Inflammatory macrophage treated with lipopolysaccharide for 1 hour (primary cell): ENCODE data around the gene SLC38A4.

ENCODE experiments used
- DNase-seq, 2 donors: peaks; one replicate each; pipeline ENCODE4 v3.0.0-alpha.2; 2020 to 2022

Gene SLC38A4

DNA sequence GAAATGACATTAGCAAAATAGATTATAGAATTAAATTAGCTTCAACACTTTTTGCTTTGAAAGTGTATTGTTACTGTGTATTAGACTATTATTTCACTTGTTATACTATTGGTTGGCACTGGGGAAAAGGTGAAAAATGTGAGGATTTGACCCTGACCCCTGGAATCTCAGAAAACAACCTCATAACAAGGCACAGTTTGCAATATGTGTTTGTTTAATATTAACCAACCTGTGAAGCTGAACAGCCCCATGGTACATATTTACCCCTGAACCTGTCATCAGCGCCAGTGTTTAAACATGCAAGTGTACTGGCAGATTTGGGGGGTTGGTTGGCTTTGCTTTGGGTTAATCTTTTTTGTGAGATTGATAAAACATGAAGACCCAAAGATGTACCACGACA, 11.7 kb downstream of the SLC38A4 start:
- no peak for DNase-seq

GRCh38 chr12:46811185-46811584, 14.6 kb downstream of the SLC38A4 start:
- no peak for DNase-seq

- DNase-seq = no peak
Observed at GRCh38 chr12:46808955-46809697, 16.7 kb downstream of the SLC38A4 start.

- DNase-seq = no peak
Observed at GRCh38 chr12:46808317-46808716, 17.5 kb downstream of the SLC38A4 start.

DNA sequence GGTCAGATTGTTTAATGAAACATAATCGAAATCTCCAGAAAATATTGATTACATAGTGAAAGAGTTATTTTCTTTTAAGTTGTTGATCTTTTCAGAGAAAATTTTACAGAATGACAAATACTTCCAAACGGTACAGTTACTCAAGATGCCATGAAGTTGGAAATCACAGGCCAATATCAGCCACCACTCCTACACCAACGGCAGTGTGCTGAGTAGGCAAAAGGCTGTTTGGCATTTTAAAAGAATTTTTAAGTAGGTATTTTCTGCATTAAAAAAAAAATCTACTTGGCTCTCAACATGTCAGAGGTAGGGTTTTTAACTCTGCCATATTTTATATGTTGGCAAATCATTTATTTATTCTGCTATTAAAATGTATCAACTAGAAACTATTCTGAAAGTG, 21.7 kb downstream of the SLC38A4 start:
- DNase-seq = no peak

DNA sequence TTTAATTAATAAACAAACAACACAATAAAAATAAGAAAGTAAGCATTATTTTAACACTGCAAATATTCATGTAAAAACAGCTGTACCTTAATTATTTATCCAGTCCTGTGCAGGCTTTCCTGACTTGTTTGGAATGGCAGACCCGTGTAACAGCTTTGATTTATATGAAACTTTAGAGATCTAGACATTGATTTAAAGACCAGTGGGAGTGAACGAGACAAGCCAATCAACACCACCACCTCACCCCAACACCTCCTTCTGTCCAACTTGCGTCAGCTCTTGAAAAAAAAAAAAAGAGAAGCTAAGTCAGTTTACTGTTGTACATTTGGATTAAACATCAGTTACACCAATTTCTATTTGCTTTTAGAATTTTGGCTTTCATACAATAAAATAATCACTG, 22.3 kb downstream of the SLC38A4 start:
- DNase-seq = no peak

DNA sequence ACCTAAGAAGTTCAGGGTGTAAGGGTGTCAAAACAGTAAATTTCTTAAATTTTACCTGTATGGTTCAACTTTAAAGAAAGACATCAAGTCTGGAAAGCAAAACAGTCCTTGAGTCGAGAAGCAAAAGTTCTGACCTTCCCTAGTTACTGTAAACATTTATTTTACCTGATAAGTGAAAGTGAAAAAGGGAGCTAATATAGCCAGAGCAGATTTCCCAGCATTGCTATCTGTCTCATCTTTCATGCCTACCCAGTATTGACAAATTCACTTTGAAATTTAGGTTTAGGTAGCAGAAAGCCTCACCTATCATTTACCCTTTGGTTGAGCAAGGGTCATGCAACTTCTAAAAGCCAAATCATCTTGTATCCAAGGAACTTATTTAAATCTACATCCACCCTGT, 24.5 kb downstream of the SLC38A4 start:
- no peak for DNase-seq

GRCh38 chr12:46800160-46800559, 25.6 kb downstream of the SLC38A4 start:
- DNase-seq = no peak

DNA sequence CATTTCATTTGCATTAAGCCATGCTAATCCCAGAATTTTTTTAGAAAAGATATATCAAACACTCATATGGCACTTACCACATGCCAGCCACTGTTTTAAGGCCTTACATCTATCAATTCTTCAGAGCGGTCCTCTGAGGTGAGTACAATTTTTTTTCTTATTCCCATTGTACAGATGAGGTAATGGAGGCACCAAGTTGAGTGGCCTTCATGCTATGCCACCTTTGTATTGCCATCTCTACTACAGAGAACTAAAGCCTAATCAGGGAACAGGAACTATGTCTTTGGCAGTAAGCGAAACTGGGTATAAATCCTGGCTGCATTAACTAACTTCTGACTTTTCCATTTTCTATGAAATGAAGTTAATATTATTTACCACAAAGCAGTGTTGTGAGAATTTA, 27.1 kb downstream of the SLC38A4 start:
- DNase-seq = no peak

DNA sequence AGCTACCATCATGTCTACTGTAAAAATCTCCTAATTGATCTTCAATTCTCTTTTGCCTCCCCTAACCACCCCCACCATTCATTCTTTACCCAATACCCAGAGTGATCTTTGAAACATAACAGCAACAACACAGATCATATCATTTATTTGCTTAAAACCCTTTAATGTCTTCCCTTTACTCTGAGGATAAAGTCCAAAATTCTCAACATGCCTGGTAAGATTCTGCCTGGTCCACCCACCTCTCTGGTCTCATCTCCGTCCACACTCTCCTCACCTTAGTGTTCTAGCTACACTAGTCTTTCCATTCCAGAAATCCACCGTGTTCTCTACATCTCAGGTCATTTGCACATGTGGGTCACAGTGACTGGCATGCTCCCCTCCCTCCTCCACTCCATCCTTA, 27.7 kb downstream of the SLC38A4 start:
- no peak for DNase-seq

DNA sequence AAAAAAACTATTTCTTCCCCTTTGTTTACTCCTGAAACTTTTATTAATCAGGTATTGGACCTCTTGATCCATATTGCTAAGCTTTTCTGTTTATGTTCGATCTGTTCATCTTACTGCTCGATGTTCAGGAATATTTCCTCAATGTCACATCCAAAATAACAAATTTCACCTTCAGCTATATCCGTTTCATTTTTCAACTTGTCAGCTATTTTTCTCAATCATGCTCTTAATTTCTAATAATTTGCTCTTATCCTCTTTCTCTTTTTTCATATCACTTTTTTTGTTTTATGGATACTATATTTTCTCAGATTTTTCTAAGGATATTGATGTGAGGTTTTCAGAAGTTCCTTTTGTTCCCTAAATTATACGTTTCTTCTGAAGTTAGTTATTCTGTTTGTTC, 29.8 kb downstream of the SLC38A4 start:
- no peak for DNase-seq

GRCh38 chr12:46794593-46795190, 31.1 kb downstream of the SLC38A4 start:
- no peak for DNase-seq

DNA sequence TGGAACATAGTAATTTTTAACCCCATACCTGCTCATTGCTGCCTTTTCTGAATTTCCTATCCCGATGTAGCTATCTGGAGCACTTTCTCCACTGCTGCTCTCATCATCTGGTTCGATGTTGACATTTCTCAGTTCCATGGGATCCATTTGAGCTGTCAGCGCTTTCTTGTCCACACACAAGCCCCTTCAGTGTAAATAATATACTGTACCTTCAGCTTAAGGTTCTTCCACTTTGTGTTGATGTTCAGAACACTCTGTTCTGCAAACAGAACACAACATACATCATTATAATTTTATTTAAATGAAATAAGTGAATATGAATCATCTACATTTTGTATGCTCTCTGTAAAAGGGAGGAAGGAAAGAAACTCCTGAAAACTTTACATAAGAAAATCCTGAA, 32.9 kb downstream of the SLC38A4 start:
- no peak for DNase-seq

GRCh38 chr12:46790066-46790465, 35.7 kb downstream of the SLC38A4 start:
- DNase-seq = no peak

GRCh38 chr12:46788072-46788887, 37.5 kb downstream of the SLC38A4 start:
- DNase-seq = no peak

DNA sequence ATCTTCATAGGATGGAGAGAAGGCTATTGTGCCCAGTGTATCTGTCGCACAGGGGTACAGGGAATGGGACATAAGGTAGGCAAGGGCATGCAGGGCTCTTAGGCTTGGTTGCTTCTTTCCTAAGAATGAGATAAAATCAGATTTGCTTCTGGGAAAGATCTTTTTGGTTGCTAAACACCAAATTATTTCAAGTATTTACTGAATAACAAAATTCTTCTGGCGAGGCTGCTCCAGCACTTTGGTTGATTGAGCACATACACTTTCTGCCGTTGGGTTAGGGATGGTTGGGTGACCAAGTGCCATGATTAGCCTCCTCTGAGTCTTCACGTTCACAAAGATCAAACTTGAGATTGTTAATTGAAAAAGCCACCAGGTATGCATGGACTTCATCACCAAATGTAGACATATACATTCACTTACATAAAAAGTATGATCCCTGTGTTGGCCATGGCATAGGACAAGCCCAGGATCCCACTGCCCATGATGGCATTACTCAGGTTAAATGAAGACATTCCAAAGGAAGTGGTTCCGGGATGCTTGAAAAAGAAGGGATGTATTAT, 38.2 kb downstream of the SLC38A4 start:
- no peak for DNase-seq

DNA sequence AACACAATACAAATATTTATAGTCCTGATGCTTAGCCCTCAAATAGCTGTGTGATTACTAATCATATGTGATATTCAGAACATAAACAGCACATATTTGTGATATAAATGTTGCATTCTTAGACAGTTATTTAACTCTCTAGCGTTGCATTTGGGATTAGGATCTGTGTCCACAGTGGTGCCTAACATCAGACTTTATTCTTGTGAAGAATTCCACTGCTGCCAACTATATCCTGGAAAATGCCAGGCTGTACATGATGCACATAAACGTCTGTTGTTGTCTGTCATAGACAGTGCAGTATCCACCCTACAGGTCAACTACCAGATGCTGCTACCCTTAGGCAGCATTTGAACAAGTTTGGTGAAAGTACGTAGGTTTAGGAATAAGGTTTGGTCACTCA, 39.0 kb downstream of the SLC38A4 start:
- DNase-seq = no peak

- no peak for DNase-seq
Observed at GRCh38 chr12:46785382-46785781, 40.4 kb downstream of the SLC38A4 start.

GRCh38 chr12:46783871-46784270, 41.9 kb downstream of the SLC38A4 start:
- no peak for DNase-seq

DNA sequence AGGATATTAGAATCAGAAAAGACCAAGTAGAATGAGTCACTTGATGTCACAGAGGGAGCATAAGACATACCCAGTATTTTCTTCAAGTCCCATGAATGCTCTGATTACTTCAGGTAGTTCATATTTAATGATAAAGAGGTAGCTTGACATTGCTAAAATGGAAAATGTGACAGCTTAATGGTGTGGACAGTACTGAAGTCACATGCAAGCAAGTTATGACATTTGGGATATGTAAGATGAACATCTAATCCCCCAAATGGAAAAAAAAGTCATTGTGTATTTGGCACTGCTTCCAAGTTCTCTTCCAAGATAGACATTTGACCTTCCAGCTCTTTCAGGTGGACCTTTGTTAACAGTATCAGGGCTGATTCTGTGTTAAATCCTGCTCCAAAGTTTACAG, 45.9 kb downstream of the SLC38A4 start:
- no peak for DNase-seq

GRCh38 chr12:46779063-46779462, 46.7 kb downstream of the SLC38A4 start:
- no peak for DNase-seq

DNA sequence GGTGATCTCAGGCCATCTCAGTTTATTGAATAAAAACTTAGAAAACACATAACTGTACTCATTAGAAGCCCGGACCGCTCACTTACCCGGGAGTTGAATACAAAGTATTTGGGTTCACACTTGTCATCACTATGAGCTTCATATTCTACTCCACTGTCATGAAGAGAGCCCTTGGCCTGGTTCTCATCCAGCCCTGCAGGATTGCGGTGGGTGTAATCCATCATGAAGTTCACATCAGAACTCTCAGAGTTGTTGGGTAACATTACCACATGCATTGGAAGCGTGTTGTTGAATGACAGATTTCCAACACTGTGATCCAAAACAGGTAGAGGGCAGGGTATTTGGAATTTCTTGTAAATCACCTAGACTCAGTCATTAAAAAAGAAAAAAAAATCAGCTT, 47.4 kb downstream of the SLC38A4 start:
- no peak for DNase-seq

- DNase-seq = no peak
Observed at GRCh38 chr12:46777587-46777986, 48.2 kb downstream of the SLC38A4 start.

- DNase-seq = no peak
Observed at GRCh38 chr12:46775796-46776195, 50.0 kb downstream of the SLC38A4 start.
